Keratinocyte (primary cell): Measurements from ENCODE around the gene CBFA2T3. TPM values are rescaled to one million over a fixed set of nuclear protein-coding genes. Genes with fewer than 3 reads are reported as not detected.

Experiments
- DNase-seq: peaks from one replicate; pipeline ENCODE4 v3.0.0-alpha.2; 2011; ENCODE audit warnings: low read depth, missing footprints, low spot score
- FAIRE-seq: peaks from 2 replicates; lab custom pipeline; 2011; peaks lifted over from hg19 to GRCh38; lab: Jason Lieb, UNC
- H2AFZ ChIP-seq: 2 replicates; pipeline ENCODE4 v1.6.0; 2012; ENCODE audit warnings: low read length, control low read depth, inconsistent platforms; ENCODE audit not compliant: control insufficient read depth
- H3K27ac ChIP-seq: 2 replicates; pipeline ENCODE4 v1.5.1; 2011; ENCODE audit warnings: low read length; ENCODE audit not compliant: control insufficient read depth, insufficient read depth
- H3K27me3 ChIP-seq: 3 replicates; pipeline ENCODE4 v1.6.0; 2011; ENCODE audit warnings: low read length; ENCODE audit not compliant: control insufficient read depth, insufficient read depth; ENCODE audit errors: extremely low read depth
- H3K36me3 ChIP-seq, 2 experiments: 2 replicates in 1 of 2; 3 replicates in 1 of 2; pipeline ENCODE4 v1.5.1; 2011; ENCODE audit warnings: low read length in 2 of 2, mild to moderate bottlenecking in 1 of 2; ENCODE audit not compliant: control insufficient read depth in 2 of 2, insufficient read depth in 2 of 2; ENCODE audit errors: extremely low read depth in 1 of 2
- H3K4me1 ChIP-seq: 3 replicates; pipeline ENCODE4 v1.5.1; 2011; ENCODE audit warnings: low read length; ENCODE audit not compliant: control insufficient read depth, insufficient read depth; ENCODE audit errors: extremely low read depth
- H3K4me2 ChIP-seq: 3 replicates; pipeline ENCODE4 v1.6.0; 2011; ENCODE audit warnings: low read depth, low read length; ENCODE audit not compliant: control insufficient read depth, insufficient read depth; ENCODE audit errors: extremely low read depth
- H3K4me3 ChIP-seq, 3 experiments: fragments of 200-600 bp in 1 of 3; sonication (generic) in 1 of 3; 2 replicates in 2 of 3; 3 replicates in 1 of 3; pipeline ENCODE4 v1.5.1; 2011 to 2016; ENCODE audit warnings: low read length in 3 of 3, mild to moderate bottlenecking in 3 of 3, control low read depth in 2 of 3, inconsistent platforms in 1 of 3, low read depth in 1 of 3, mixed read lengths in 1 of 3, mixed run types in 1 of 3, moderate library complexity in 1 of 3; ENCODE audit not compliant: control insufficient read depth in 2 of 3, insufficient read depth in 2 of 3; ENCODE audit errors: extremely low read depth in 1 of 3
- H3K79me2 ChIP-seq: 2 replicates; pipeline ENCODE4 v1.6.0; 2012; ENCODE audit warnings: low read length; ENCODE audit not compliant: control insufficient read depth, insufficient read depth
- H3K9ac ChIP-seq: 3 replicates; pipeline ENCODE4 v1.6.0; 2011; ENCODE audit warnings: low read length; ENCODE audit not compliant: control insufficient read depth, insufficient read depth; ENCODE audit errors: extremely low read depth
- H3K9me1 ChIP-seq: 3 replicates; pipeline ENCODE4 v1.6.0; 2011; ENCODE audit warnings: low read length; ENCODE audit not compliant: control insufficient read depth, insufficient read depth; ENCODE audit errors: extremely low read depth
- H3K9me3 ChIP-seq: 2 replicates; pipeline ENCODE4 v1.5.1; 2012; ENCODE audit warnings: low read depth, low read length; ENCODE audit not compliant: control insufficient read depth
- H4K20me1 ChIP-seq: 3 replicates; pipeline ENCODE4 v1.6.0; 2011; ENCODE audit warnings: low read length; ENCODE audit not compliant: control insufficient read depth, insufficient read depth; ENCODE audit errors: extremely low read depth
- CTCF ChIP-seq, 3 experiments: IDR thresholded peaks in 1 of 3; conservative IDR thresholded peaks in 1 of 3; optimal IDR thresholded peaks in 1 of 3; 2 replicates in 2 of 3; 3 replicates in 1 of 3; pipeline versions ENCODE3 to v1.5.1; 2011; ENCODE audit warnings: low read length in 3 of 3, mild to moderate bottlenecking in 3 of 3, moderate library complexity in 2 of 3, control low read depth in 1 of 3, inconsistent platforms in 1 of 3; ENCODE audit not compliant: insufficient read depth in 2 of 3; ENCODE audit errors: extremely low read depth in 1 of 3
- EZH2 ChIP-seq: IDR thresholded peaks from one replicate; pipeline ENCODE4 v1.6.1; 2012; ENCODE audit warnings: inconsistent platforms, mild to moderate bottlenecking, low read length, moderate library complexity
- dilution Hi-C: fragments of 300-500 bp; cut with MboI; formaldehyde crosslinking; loops from one replicate; pipeline ENCODE4 v1.7.0; 2020; ENCODE audit warnings: low sequenced_read_pairs; ENCODE audit not compliant: extremely low pct_ligation_motif_present
- polyA plus RNA-seq, 5 experiments: library from polyadenylated mRNA; depleted of rRNA in 3 of 5; stranded (reverse) in 3 of 5; stranded (forward) in 1 of 5; unstranded in 1 of 5; fragments of >200 nt; gene quantifications; 1 replicate in 1 of 5; 2 replicates in 3 of 5; 3 replicates in 1 of 5; pipeline versions ENCODE4 v1.2.1 to v1.2.3, GENCODE V29; 2011 to 2012; ENCODE audit warnings: missing spikeins in 2 of 5, low read depth in 1 of 5, low replicate concordance in 1 of 5

CBFA2T3 gene
- polyA plus RNA-seq, 1 donor (not counting 4 experiments of a cell fraction or from before 2014, with no cell fraction given): 0.08 TPM

GRCh38 chr16:88843256-88843655 lies 133.8 kb downstream of the CBFA2T3 start:
- Histone ChIP-seq H3K4me3 (no peak overlapping the region), H3K9ac (no peak overlapping the region), H3K27me3 (no peaks in the 10 kb centered on the region), H3K9me3 (no peaks in the 10 kb centered on the region), H3K27ac (no peak overlapping the region), H3K4me1 (no peaks in the 10 kb centered on the region), H3K4me2 (no peak overlapping the region), H2AFZ (no peak overlapping the region), H3K9me1 (no peaks in the 10 kb centered on the region), H3K36me3 (peaks cover 0 to 14% of the 10 kb centered on the region in 2 experiments), H4K20me1 (no peaks in the 10 kb centered on the region), H3K79me2 (no peaks in the 10 kb centered on the region)
- dilution Hi-C loops: no loop called here
- TF ChIP-seq EZH2: no peak
- TF ChIP-seq CTCF (optimal IDR thresholded peaks at IDR 0.05 in 1 of 3, IDR thresholded peaks at IDR 0.05 in 1 of 3, conservative IDR thresholded peaks at IDR 0.05 in 1 of 3; ENCODE audit: extremely low read depth in 1 of 3, insufficient read depth in 2 of 3, low read length in 3 of 3): no peak
- FAIRE-seq: no peak
- no peak for DNase-seq

GRCh38 chr16:88842806-88843205 lies 134.2 kb downstream of the CBFA2T3 start:
- dilution Hi-C loops: no loop called here
- DNase-seq: no peak
- TF ChIP-seq EZH2 (no peak), CTCF (optimal IDR thresholded peaks at IDR 0.05 in 1 of 3, IDR thresholded peaks at IDR 0.05 in 1 of 3, conservative IDR thresholded peaks at IDR 0.05 in 1 of 3; ENCODE audit: extremely low read depth in 1 of 3, insufficient read depth in 2 of 3, low read length in 3 of 3) (no peak)
- H3K36me3 ChIP-seq: peaks cover 0 to 14% of the 10 kb centered on the region in 2 experiments
- H3K9me1 ChIP-seq: no peaks in the 10 kb centered on the region
- no peaks in the 10 kb centered on the region for H4K20me1 ChIP-seq
- no peak overlapping the region for H3K4me2 ChIP-seq
- no peaks in the 10 kb centered on the region for H3K79me2 ChIP-seq
- H3K27ac ChIP-seq: no peak overlapping the region
- no peak overlapping the region for H2AFZ ChIP-seq
- no peak overlapping the region for H3K9ac ChIP-seq
- H3K4me1 ChIP-seq: no peaks in the 10 kb centered on the region
- no peak for FAIRE-seq
- H3K9me3 ChIP-seq: no peaks in the 10 kb centered on the region
- H3K27me3 ChIP-seq: no peaks in the 10 kb centered on the region
- H3K4me3 ChIP-seq: no peak overlapping the region
